Activated naive CD4-positive, alpha-beta T cell treated with anti-CD3 and anti-CD28 coated beads, Interleukin-2, amount 50 U/mL, for 24 hours (primary cell): ENCODE measurements around the gene AKAP13.
A peak's percentile ranks its signal among the peaks of the same experiment; 100 is the strongest.
"Not testable (repeated sequence)": the region's sequence is repeated elsewhere in the genome, so short reads cannot be mapped to it uniquely, and the experiment has no call there.

ENCODE experiments used
- H3K27ac Mint-ChIP-seq: one replicate; pipeline ENCODE4 v1.8.0; 2021; ENCODE audit warnings: mild to moderate bottlenecking, mixed read lengths
- H3K27me3 Mint-ChIP-seq: one replicate; pipeline ENCODE4 v1.8.0; 2021; ENCODE audit warnings: mixed read lengths
- H3K36me3 Mint-ChIP-seq: one replicate; pipeline ENCODE4 v1.8.0; 2021; ENCODE audit warnings: mixed read lengths
- H3K4me1 Mint-ChIP-seq: one replicate; pipeline ENCODE4 v1.8.0; 2021; ENCODE audit warnings: mixed read lengths
- H3K4me3 Mint-ChIP-seq: one replicate; pipeline ENCODE4 v1.8.0; 2021; ENCODE audit warnings: mild to moderate bottlenecking, mixed read lengths
- H3K9me3 Mint-ChIP-seq: one replicate; pipeline ENCODE4 v1.8.0; 2021; ENCODE audit warnings: mixed read lengths

Gene AKAP13

DNA sequence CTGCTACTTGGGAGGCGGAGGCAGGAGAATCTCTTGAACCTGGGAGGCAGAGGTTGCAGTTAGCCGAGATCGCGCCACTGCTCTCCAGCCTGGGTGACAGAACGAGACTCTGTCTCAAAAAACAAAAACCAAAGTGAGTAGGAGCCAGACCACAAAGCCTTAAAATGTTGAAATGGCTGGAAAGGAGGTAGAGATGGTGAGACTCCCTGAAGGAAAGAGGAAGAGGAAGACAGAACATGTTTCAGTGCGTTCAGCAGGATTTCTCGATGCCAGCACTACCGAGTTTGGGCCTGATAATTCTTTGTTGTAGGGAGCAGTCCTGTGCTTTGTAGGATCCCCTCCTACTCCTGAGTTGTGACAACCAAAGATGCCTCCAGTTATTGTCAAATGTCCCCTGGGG lies 189.9 kb downstream of the AKAP13 start:
- Mint-ChIP-seq H3K4me1 (peaks cover 36% of the 10 kb centered on the region), H3K27ac (no peak overlapping the region), H3K27me3 (no peaks in the 10 kb centered on the region), H3K9me3 (no peaks in the 10 kb centered on the region), H3K4me3 (no peak overlapping the region), H3K36me3 (peaks cover 2% of the 10 kb centered on the region)

DNA sequence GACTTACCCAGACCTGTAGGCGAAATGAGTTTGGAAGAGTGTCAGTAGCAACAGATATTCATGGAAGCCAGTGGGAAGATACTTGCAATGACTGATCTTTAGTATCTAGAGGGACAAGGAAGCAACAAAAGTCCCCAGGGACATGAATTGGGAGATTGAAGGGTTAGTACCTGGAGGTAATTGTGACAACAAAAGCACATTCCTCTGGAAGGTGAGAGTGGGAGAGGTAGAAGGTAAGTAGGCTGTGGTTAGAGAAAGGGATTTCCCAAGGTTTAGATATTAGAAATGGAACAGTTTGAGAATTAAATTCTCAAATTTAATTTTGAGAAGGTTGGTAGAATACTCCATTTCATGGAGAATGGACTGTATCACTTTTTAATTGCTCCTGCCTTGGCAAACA lies 191.4 kb downstream of the AKAP13 start:
- Mint-ChIP-seq H3K4me3 (no peak overlapping the region), H3K27ac (peak overlapping the region; percentile 12), H3K27me3 (no peaks in the 10 kb centered on the region), H3K9me3 (no peaks in the 10 kb centered on the region), H3K4me1 (peaks cover 36% of the 10 kb centered on the region), H3K36me3 (peaks cover 2% of the 10 kb centered on the region)

DNA sequence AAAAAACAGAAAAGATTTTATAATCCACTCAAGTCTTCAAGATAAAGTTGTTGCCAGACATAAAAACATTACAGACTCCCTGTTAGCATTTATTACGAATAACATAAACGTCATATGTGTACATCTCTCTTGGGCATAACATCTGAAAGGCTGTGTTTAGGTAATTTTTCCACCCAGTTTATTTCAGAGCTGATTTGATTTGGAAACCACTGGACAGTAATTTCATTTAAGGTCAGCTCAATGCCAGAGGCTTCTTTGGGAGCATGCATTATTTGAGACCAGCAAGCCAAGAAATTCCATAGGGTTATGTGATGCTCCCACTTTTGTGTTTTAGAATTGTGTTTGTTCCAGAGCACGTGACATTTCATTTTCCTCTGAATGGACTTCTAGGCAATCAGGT lies 196.0 kb downstream of the AKAP13 start:
- H3K27me3 Mint-ChIP-seq, result no peaks in the 10 kb centered on the region
- no peak overlapping the region for H3K27ac Mint-ChIP-seq
- no peaks in the 10 kb centered on the region for H3K9me3 Mint-ChIP-seq
- H3K4me1 Mint-ChIP-seq, result peaks cover 37% of the 10 kb centered on the region
- no peak overlapping the region for H3K4me3 Mint-ChIP-seq
- H3K36me3 Mint-ChIP-seq, result peaks cover 6% of the 10 kb centered on the region

DNA sequence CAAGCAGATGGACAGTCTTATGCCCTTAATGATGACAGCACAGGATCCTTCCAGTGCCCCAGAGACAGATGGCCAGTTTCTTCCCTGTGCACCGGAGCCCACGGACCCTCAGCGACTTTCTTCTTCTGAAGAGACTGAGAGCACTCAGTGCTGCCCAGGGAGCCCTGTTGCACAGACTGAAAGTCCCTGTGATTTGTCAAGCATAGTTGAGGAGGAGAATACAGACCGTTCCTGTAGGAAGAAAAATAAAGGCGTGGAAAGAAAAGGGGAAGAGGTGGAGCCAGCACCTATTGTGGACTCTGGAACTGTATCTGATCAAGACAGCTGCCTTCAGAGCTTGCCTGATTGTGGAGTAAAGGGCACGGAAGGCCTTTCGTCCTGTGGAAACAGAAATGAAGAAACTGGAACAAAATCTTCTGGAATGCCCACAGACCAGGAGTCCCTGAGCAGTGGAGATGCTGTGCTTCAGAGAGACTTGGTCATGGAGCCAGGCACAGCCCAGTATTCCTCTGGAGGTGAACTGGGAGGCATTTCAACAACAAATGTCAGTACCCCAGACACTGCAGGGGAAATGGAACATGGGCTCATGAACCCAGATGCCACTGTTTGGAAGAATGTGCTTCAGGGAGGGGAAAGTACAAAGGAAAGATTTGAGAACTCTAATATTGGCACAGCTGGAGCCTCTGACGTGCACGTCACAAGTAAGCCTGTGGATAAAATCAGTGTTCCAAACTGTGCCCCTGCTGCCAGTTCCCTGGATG lies 198.7 kb downstream of the AKAP13 start:
- peaks cover 9% of the 10 kb centered on the region for H3K36me3 Mint-ChIP-seq
- H3K27ac Mint-ChIP-seq, result peak overlapping the region; percentile 81
- no peaks in the 10 kb centered on the region for H3K9me3 Mint-ChIP-seq
- no peaks in the 10 kb centered on the region for H3K27me3 Mint-ChIP-seq
- H3K4me3 Mint-ChIP-seq, result no peak overlapping the region
- peaks cover 54% of the 10 kb centered on the region for H3K4me1 Mint-ChIP-seq

DNA sequence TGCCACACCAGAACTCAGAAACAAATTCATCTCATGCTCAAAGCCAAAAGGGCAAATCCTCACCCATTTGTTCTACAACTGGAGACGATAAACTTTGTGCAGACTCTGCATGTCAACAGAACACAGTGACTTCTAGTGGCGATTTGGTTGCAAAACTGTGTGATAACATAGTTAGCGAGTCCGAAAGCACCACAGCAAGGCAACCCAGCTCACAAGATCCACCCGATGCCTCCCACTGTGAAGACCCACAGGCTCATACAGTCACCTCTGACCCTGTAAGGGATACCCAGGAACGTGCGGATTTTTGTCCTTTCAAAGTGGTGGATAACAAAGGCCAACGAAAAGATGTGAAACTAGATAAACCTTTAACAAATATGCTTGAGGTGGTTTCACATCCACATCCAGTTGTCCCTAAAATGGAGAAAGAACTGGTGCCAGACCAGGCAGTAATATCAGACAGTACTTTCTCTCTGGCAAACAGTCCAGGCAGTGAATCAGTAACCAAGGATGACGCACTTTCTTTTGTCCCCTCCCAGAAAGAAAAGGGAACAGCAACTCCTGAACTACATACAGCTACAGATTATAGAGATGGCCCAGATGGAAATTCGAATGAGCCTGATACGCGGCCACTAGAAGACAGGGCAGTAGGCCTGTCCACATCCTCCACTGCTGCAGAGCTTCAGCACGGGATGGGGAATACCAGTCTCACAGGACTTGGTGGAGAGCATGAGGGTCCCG lies 199.7 kb downstream of the AKAP13 start:
- Mint-ChIP-seq H3K27me3 (no peaks in the 10 kb centered on the region), H3K9me3 (no peaks in the 10 kb centered on the region), H3K27ac (peak overlapping the region; percentile 94), H3K4me3 (peak overlapping the region; percentile 44), H3K4me1 (peaks cover 64% of the 10 kb centered on the region), H3K36me3 (peaks cover 10% of the 10 kb centered on the region)

DNA sequence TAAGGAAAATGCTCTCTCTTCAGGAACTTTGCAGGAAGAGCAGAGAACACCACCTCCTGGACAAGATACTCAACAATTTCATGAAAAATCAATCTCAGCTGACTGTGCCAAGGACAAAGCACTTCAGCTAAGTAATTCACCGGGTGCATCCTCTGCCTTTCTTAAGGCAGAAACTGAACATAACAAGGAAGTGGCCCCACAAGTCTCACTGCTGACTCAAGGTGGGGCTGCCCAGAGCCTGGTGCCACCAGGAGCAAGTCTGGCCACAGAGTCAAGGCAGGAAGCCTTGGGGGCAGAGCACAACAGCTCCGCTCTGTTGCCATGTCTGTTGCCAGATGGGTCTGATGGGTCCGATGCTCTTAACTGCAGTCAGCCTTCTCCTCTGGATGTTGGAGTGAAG lies 200.5 kb downstream of the AKAP13 start:
- Mint-ChIP-seq H3K27ac (peak overlapping the region; percentile 94), H3K4me1 (peaks cover 70% of the 10 kb centered on the region), H3K9me3 (no peaks in the 10 kb centered on the region), H3K36me3 (peaks cover 10% of the 10 kb centered on the region), H3K27me3 (no peaks in the 10 kb centered on the region), H3K4me3 (peak overlapping the region; percentile 76)

DNA sequence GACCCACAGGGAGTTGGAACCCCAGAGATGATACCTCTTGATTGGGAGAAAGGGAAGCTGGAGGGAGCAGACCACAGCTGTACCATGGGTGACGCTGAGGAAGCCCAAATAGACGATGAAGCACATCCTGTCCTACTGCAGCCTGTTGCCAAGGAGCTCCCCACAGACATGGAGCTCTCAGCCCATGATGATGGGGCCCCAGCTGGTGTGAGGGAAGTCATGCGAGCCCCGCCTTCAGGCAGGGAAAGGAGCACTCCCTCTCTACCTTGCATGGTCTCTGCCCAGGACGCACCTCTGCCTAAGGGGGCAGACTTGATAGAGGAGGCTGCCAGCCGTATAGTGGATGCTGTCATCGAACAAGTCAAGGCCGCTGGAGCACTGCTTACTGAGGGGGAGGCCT lies 201.1 kb downstream of the AKAP13 start:
- Mint-ChIP-seq H3K27ac (peak overlapping the region; percentile 94), H3K4me3 (peak overlapping the region; percentile 76), H3K4me1 (peaks cover 75% of the 10 kb centered on the region), H3K9me3 (no peaks in the 10 kb centered on the region), H3K27me3 (no peaks in the 10 kb centered on the region), H3K36me3 (peaks cover 10% of the 10 kb centered on the region)

DNA sequence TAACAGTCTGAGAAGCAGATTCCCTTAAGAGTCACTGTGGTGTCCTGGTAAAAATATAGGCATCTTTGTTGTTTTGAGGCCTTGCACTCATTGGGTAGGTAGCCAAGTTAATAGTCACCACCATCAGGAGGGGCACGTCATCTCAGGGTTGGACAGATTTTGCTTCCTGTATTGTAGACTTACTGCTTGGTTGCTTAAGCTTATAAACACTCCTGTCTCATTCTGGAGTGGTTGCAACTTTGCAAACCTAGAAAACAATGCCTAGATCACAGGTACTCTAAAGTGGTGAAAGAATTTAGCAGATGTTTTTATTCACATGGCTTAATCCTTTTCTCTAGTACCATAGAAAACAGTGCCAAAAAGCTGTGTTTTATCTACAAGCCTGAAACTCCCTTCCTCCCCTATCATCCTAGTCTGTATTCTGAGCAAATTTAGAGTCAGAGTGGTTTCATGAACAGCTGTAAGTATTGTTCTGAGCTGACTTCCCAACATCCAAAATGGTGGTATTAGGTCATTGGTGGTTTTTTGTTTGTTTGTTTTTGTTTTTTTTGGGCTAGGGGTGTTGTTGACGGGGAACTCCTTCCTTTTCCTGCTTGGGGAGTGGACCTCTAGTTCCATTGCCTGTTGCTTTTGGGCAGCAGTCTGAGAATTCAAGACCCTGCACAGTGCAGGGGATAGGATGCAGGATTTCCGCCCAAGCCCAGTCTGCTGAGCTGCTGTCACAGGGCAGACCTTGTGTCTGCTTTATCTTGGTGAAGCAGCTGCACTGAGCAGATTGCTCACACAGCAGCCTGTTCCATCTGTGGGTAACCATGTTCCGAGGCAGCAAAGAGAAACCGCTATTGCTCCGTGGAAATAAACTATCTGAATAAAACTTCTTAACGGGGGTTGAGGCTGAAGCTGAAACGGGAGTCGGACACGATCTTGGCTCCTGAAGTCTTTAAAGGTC lies 202.0 kb downstream of the AKAP13 start:
- no peaks in the 10 kb centered on the region for H3K9me3 Mint-ChIP-seq
- H3K27ac Mint-ChIP-seq, result peak overlapping the region; percentile 94
- no peaks in the 10 kb centered on the region for H3K27me3 Mint-ChIP-seq
- H3K36me3 Mint-ChIP-seq, result peaks cover 10% of the 10 kb centered on the region
- H3K4me3 Mint-ChIP-seq, result peak overlapping the region; percentile 85
- peaks cover 75% of the 10 kb centered on the region for H3K4me1 Mint-ChIP-seq

DNA sequence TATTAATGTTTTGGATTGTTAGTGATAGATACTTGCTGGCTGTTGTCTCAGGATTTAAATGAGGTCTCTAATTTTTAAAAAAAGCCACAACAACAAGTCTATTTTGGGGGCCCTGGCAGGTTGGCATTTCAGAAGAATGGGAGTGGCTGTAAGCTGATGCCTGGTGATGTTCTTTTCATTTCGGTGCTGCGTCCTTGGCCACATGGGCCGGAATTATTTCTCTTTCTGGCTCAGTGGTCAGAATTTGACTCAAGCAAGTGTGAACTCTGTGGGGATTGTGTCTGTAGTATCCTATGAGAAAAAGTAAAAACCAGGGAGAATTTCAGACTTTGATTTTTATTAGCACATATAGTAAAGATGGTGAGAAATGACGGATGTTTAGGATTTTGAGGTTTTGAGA lies 203.0 kb downstream of the AKAP13 start:
- H3K27ac Mint-ChIP-seq, result peak overlapping the region; percentile 94
- peaks cover 10% of the 10 kb centered on the region for H3K36me3 Mint-ChIP-seq
- H3K4me1 Mint-ChIP-seq, result peaks cover 75% of the 10 kb centered on the region
- no peaks in the 10 kb centered on the region for H3K27me3 Mint-ChIP-seq
- no peaks in the 10 kb centered on the region for H3K9me3 Mint-ChIP-seq
- H3K4me3 Mint-ChIP-seq, result peak overlapping the region; percentile 85

DNA sequence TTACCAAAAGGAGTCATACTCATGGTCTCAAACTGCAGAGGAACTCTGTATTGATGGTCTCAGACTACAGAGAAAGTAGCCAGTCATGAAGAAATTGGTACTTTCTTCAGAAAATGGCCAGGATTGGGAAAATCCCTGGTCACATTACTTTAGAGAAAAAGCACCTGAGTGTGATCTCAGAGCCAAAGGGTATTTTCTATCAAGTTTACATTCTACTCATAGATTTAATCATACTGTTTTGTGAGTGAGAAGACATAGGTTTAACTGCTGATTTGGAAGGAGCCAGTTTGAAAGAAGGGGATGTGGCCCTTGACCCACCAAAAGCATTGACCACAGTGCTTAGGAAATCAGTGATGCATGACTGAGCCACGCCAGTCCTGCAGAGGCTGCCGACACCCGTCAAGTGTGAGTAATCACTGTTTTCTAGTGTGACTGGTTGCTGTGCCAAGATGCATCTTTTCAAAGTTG lies 203.6 kb downstream of the AKAP13 start:
- H3K4me3 Mint-ChIP-seq, result peak overlapping the region; percentile 85
- H3K4me1 Mint-ChIP-seq, result peaks cover 74% of the 10 kb centered on the region
- H3K27ac Mint-ChIP-seq, result peak overlapping the region; percentile 94
- H3K36me3 Mint-ChIP-seq, result peaks cover 7% of the 10 kb centered on the region
- H3K27me3 Mint-ChIP-seq, result no peaks in the 10 kb centered on the region
- no peaks in the 10 kb centered on the region for H3K9me3 Mint-ChIP-seq

DNA sequence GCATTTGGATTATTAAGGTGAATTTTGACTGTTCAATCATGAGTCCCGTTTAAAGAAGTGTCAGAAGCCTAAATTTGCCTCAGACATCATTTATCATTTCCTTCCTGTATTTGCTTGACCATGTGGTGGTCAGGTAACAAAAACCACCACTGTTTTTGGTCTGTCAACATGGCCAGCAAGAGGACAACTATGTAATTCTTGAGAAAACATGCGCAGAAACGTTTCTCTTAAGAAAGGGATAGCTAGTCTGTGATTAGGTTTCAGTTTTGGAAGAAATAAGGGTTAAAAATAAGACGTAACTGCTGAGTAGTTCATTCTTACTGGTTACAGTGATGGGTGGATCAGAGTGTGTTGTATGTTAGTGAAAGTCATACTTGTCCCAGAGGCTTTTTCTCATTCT lies 204.5 kb downstream of the AKAP13 start:
- H3K9me3 Mint-ChIP-seq, result no peaks in the 10 kb centered on the region
- H3K4me3 Mint-ChIP-seq, result no peak overlapping the region
- no peaks in the 10 kb centered on the region for H3K27me3 Mint-ChIP-seq
- peak overlapping the region; percentile 46 for H3K27ac Mint-ChIP-seq
- H3K4me1 Mint-ChIP-seq, result peaks cover 67% of the 10 kb centered on the region
- H3K36me3 Mint-ChIP-seq, result peaks cover 10% of the 10 kb centered on the region

DNA sequence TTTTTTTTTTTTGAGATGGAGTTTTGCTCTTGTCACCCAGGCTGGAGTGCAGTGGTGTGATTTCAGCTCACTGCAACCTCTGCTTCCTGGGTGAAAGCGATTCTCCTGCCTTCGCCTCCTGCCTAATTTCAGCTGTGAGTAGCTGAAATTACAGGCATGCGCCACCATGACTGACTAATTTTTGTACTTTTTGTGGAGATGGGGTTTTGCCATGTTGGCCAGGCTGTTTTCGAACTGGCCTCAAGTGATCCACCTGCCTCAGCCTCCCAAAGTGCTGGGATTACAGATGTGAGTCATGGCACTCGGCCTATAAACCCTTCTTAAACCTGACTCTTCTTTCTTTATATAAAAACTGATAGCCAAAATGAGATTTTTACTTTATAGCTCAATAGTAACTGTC lies 205.8 kb downstream of the AKAP13 start:
- not testable (repeated sequence) for H3K27ac Mint-ChIP-seq, H3K4me3 Mint-ChIP-seq, H3K36me3 Mint-ChIP-seq, H3K27me3 Mint-ChIP-seq, H3K9me3 Mint-ChIP-seq
- H3K4me1 Mint-ChIP-seq, result peaks cover 53% of the 10 kb centered on the region

DNA sequence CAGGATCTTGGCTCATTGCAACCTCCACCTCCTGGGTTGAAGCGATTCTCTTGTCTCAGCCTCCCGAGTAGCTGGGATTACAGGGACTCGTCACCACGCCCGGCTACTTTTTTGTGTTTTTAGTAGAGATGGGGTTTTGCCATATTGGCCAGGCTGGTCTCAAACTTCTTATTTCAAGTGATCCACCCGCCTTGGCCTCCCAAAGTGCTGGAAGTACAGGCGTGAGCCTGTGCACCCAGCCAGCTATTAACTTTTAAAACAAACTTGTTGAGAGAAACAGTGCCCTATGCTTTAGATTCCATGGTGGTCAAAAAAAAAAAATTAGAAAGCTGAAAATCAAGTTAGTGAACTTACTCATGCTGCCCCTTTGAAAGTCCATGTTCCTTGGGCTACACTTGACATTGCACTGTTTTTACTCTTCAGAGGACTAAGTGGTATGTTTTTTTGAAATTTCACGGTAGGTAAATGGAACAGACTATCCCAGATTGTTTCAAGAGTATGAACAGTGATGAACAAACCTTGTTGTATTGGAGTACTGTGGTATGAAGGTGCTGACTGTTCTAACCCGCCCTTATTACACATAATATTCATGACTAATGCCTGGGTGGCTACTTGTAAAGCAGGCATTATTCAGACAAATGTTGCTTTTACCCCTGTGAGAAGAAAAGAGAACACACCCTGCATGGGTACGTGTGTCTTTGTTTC lies 207.5 kb downstream of the AKAP13 start:
- Mint-ChIP-seq H3K4me1 (peaks cover 37% of the 10 kb centered on the region), H3K4me3 (no peak overlapping the region), H3K27ac (no peak overlapping the region), H3K36me3 (peaks cover 8% of the 10 kb centered on the region), H3K27me3 (no peaks in the 10 kb centered on the region), H3K9me3 (no peaks in the 10 kb centered on the region)

DNA sequence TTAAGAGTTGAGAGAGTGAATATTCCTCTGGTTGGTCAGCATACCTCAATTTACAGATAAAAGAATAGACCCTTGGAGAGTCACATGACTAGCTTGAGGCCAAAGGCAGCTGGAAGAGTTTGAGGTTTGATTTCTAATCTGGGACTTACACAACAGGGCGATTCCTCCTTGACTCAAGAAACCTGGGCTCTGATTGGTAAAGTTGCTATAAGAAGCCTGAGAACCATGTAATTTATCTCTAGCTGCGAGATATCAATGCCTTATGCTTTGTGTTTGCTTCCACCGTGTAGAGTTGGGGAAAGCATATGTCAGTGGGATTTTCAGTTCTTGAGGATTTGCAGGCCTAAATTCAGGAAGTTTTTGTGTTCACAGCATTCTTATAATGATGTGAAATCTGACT lies 208.3 kb downstream of the AKAP13 start:
- H3K36me3 Mint-ChIP-seq, result peaks cover 6% of the 10 kb centered on the region
- H3K27ac Mint-ChIP-seq, result no peak overlapping the region
- H3K27me3 Mint-ChIP-seq, result no peaks in the 10 kb centered on the region
- H3K4me1 Mint-ChIP-seq, result peaks cover 33% of the 10 kb centered on the region
- H3K4me3 Mint-ChIP-seq, result no peak overlapping the region
- no peaks in the 10 kb centered on the region for H3K9me3 Mint-ChIP-seq

DNA sequence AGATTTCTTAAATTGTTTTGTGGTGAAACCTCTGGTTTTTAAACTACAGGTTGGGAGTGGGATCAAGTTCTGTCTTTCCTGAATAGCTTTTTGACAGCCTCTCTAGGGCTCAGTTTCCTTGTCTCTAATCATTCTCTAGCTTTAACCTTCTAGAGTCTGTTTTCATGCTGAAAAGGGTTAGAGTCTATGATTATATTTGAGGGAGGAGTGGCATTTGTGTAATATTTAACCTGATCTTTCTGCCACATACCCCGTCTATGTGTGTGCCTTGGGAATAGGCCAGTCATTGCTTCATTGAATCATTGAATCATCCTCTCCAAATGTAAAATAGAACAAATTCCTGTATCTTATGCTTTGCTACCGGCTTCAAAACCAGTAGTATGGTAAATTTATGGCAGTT lies 209.4 kb downstream of the AKAP13 start:
- H3K36me3 Mint-ChIP-seq, result peaks cover 4% of the 10 kb centered on the region
- H3K4me3 Mint-ChIP-seq, result no peak overlapping the region
- no peaks in the 10 kb centered on the region for H3K9me3 Mint-ChIP-seq
- H3K27ac Mint-ChIP-seq, result no peak overlapping the region
- H3K4me1 Mint-ChIP-seq, result peaks cover 26% of the 10 kb centered on the region
- H3K27me3 Mint-ChIP-seq, result no peaks in the 10 kb centered on the region
